ENCODE measurements around the gene TPRX2.

Gene TPRX2

GRCh38 chr19:47891923-47892666 lies 33.1 kb downstream of the TPRX2 start:
- no peaks in the 10 kb centered on the region for H3K27me3 ChIP-seq (ENCODE audit: low read length)
- H3K27ac ChIP-seq (ENCODE audit: low read depth, low read length) = no peak overlapping the region
- H3K36me3 ChIP-seq (ENCODE audit: low read length) = no peaks in the 10 kb centered on the region
- no peaks in the 10 kb centered on the region; the same call in 1 of the 2 replicates for H3K9me3 ChIP-seq (ENCODE audit: insufficient read depth, low read length)
- H4K20me1 ChIP-seq (ENCODE audit: low read depth, low read length) = no peaks in the 10 kb centered on the region
- H3K9me2 ChIP-seq (replicated peaks; ENCODE audit: insufficient read depth, low read length) = no peaks in the 10 kb centered on the region
- no peak overlapping the region for H3K4me3 ChIP-seq (ENCODE audit: insufficient read depth, low read length, poor library complexity, severe bottlenecking)
- H2AFZ ChIP-seq (ENCODE audit: low read depth, low read length, severe bottlenecking) = no peak overlapping the region
- no peak overlapping the region for H3K4me2 ChIP-seq (ENCODE audit: low read depth, low read length, poor library complexity, severe bottlenecking)
- H3K9ac ChIP-seq (ENCODE audit: low read length) = no peak overlapping the region
- TF ChIP-seq CTCF (IDR thresholded peaks at IDR 0.05; ENCODE audit: insufficient read depth, low read length, poor library complexity, severe bottlenecking) = no peak
- no peak for TF ChIP-seq EZH2phosphoT487 (conservative IDR thresholded peaks at IDR 0.05; ENCODE audit: low read length)
- no peaks in the 10 kb centered on the region for H3K79me2 ChIP-seq (ENCODE audit: insufficient read depth, low read length)
- no peaks in the 10 kb centered on the region for H3F3A ChIP-seq (ENCODE audit: insufficient read depth)

- Histone ChIP-seq H3K9me2 (replicated peaks; ENCODE audit: insufficient read depth, low read length) (no peaks in the 10 kb centered on the region), H4K20me1 (ENCODE audit: low read depth, low read length) (no peaks in the 10 kb centered on the region), H3K79me2 (ENCODE audit: insufficient read depth, low read length) (no peaks in the 10 kb centered on the region), H3K9me3 (ENCODE audit: insufficient read depth, low read length) (no peaks in the 10 kb centered on the region; the same call in 1 of the 2 replicates), H3K4me2 (ENCODE audit: low read depth, low read length, poor library complexity, severe bottlenecking) (no peak overlapping the region), H3F3A (ENCODE audit: insufficient read depth) (no peaks in the 10 kb centered on the region), H2AFZ (ENCODE audit: low read depth, low read length, severe bottlenecking) (no peak overlapping the region), H3K27ac (ENCODE audit: low read depth, low read length) (no peak overlapping the region), H3K36me3 (ENCODE audit: low read length) (no peaks in the 10 kb centered on the region), H3K9ac (ENCODE audit: low read length) (no peak overlapping the region), H3K4me3 (ENCODE audit: insufficient read depth, low read length, poor library complexity, severe bottlenecking) (no peak overlapping the region), H3K27me3 (ENCODE audit: low read length) (no peaks in the 10 kb centered on the region)
- TF ChIP-seq CTCF (IDR thresholded peaks at IDR 0.05; ENCODE audit: insufficient read depth, low read length, poor library complexity, severe bottlenecking) (no peak), EZH2phosphoT487 (conservative IDR thresholded peaks at IDR 0.05; ENCODE audit: low read length) (no peak)
Measured at GRCh38 chr19:47895165-47895782, 36.2 kb downstream of the TPRX2 start.

GRCh38 chr19:47896019-47896418 lies 37.0 kb downstream of the TPRX2 start:
- no peaks in the 10 kb centered on the region; the same call in 1 of the 2 replicates for H3K9me3 ChIP-seq (ENCODE audit: insufficient read depth, low read length)
- H3K4me2 ChIP-seq (ENCODE audit: low read depth, low read length, poor library complexity, severe bottlenecking) = no peak overlapping the region
- no peak overlapping the region for H3K4me3 ChIP-seq (ENCODE audit: insufficient read depth, low read length, poor library complexity, severe bottlenecking)
- no peaks in the 10 kb centered on the region for H4K20me1 ChIP-seq (ENCODE audit: low read depth, low read length)
- no peak overlapping the region for H3K9ac ChIP-seq (ENCODE audit: low read length)
- H3F3A ChIP-seq (ENCODE audit: insufficient read depth) = no peaks in the 10 kb centered on the region
- no peaks in the 10 kb centered on the region for H3K79me2 ChIP-seq (ENCODE audit: insufficient read depth, low read length)
- no peak overlapping the region for H2AFZ ChIP-seq (ENCODE audit: low read depth, low read length, severe bottlenecking)
- TF ChIP-seq EZH2phosphoT487 (conservative IDR thresholded peaks at IDR 0.05; ENCODE audit: low read length) = no peak
- H3K27ac ChIP-seq (ENCODE audit: low read depth, low read length) = no peak overlapping the region
- H3K36me3 ChIP-seq (ENCODE audit: low read length) = no peaks in the 10 kb centered on the region
- H3K27me3 ChIP-seq (ENCODE audit: low read length) = no peaks in the 10 kb centered on the region
- H3K9me2 ChIP-seq (replicated peaks; ENCODE audit: insufficient read depth, low read length) = no peaks in the 10 kb centered on the region

- no peaks in the 10 kb centered on the region for H3K9me2 ChIP-seq (replicated peaks; ENCODE audit: insufficient read depth, low read length)
- no peaks in the 10 kb centered on the region; the same call in 1 of the 2 replicates for H3K9me3 ChIP-seq (ENCODE audit: insufficient read depth, low read length)
- no peaks in the 10 kb centered on the region for H3K36me3 ChIP-seq (ENCODE audit: low read length)
- H3K4me3 ChIP-seq (ENCODE audit: insufficient read depth, low read length, poor library complexity, severe bottlenecking) = no peak overlapping the region
- H3K79me2 ChIP-seq (ENCODE audit: insufficient read depth, low read length) = no peaks in the 10 kb centered on the region
- no peak overlapping the region for H3K9ac ChIP-seq (ENCODE audit: low read length)
- H3K27ac ChIP-seq (ENCODE audit: low read depth, low read length) = no peak overlapping the region
- no peaks in the 10 kb centered on the region for H4K20me1 ChIP-seq (ENCODE audit: low read depth, low read length)
- no peaks in the 10 kb centered on the region for H3K27me3 ChIP-seq (ENCODE audit: low read length)
- TF ChIP-seq CTCF (IDR thresholded peaks at IDR 0.05; ENCODE audit: insufficient read depth, low read length, poor library complexity, severe bottlenecking) (no peak), EZH2phosphoT487 (conservative IDR thresholded peaks at IDR 0.05; ENCODE audit: low read length) (no peak)
- H3F3A ChIP-seq (ENCODE audit: insufficient read depth) = no peaks in the 10 kb centered on the region
- H3K4me2 ChIP-seq (ENCODE audit: low read depth, low read length, poor library complexity, severe bottlenecking) = no peak overlapping the region
- H2AFZ ChIP-seq (ENCODE audit: low read depth, low read length, severe bottlenecking) = no peak overlapping the region
Measured at GRCh38 chr19:47896773-47897172, 37.7 kb downstream of the TPRX2 start.

Measured in SU-DHL-6 (cell line).